Left lung (tissue), 10 donors: Measurements from ENCODE around the gene LRP5. TPM values are rescaled to one million over a fixed set of nuclear protein-coding genes. Genes with fewer than 3 reads are reported as not detected.

Experiments
- ATAC-seq: fragments of 200-7000 bp; cut with Tn5 transposase; one replicate; pipeline ENCODE4 v1.9.1; 2020; ENCODE audit warnings: moderate library complexity
- DNase-seq, 4 donors: peaks; one replicate each; pipeline ENCODE4 v3.0.0-alpha.2; 2013 to 2020
- H3K27ac ChIP-seq, 2 donors: fragments of 200-600 bp; sonication (generic) in 1 of 2; one replicate each; pipeline versions ENCODE4 v1.5.0 to v1.8.0; 2020 to 2021
- H3K27me3 ChIP-seq, 2 donors: fragments of 200-600 bp; sonication (generic) in 1 of 2; one replicate each; pipeline versions ENCODE4 v1.5.0 to v1.8.0; 2020 to 2021
- H3K36me3 ChIP-seq, 2 donors: fragments of 200-600 bp; sonication (generic) in 1 of 2; one replicate each; pipeline versions ENCODE4 v1.5.0 to v1.8.0; 2020 to 2021
- H3K4me1 ChIP-seq, 2 donors: fragments of 200-600 bp; one replicate each; pipeline ENCODE4 v1.8.0; 2021
- H3K4me3 ChIP-seq, 2 donors: fragments of 200-600 bp; sonication (generic) in 1 of 2; one replicate each; pipeline versions ENCODE4 v1.5.0 to v1.8.0; 2020 to 2021; ENCODE audit warnings: mild to moderate bottlenecking in 1 of 2
- H3K9me3 ChIP-seq, 2 donors: fragments of 200-600 bp; sonication (generic) in 1 of 2; one replicate each; pipeline versions ENCODE4 v1.5.0 to v1.8.0; 2020 to 2021
- intact Hi-C, 2 donors: fragments of 100-400 bp; cut with DNase I; formaldehyde crosslinking; loops; one replicate each; pipeline versions ENCODE4 v1.11.2 to v1.14.2; 2022
- polyA plus RNA-seq, 6 donors: library from polyadenylated mRNA; unstranded; fragments of 120-200 nt; gene quantifications; one replicate each; pipeline ENCODE4 v1.2.1, GENCODE V29; 2013; ENCODE audit not compliant: insufficient read length in 6 of 6
- total RNA-seq, 2 donors: library from RNA; stranded (reverse); fragmentation: NEBNext Ultra II Directional; extraction: Animal tissue kit (Norgen Biotek cat#: 25700); gene quantifications; one replicate each; pipeline ENCODE4 v1.2.1, GENCODE V29; 2021
- TF ChIP-seq, protein P1 (sequence below), 2 donors: fragments of 200-600 bp; sonication (generic) in 1 of 2; IDR thresholded peaks; one replicate each; pipeline versions ENCODE4 v1.5.0 to v1.8.0; 2021; ENCODE audit warnings: antibody characterized with exemption in 2 of 2
- donor health status: DM: no; HTN: yes; CAD: no.
- donor health status: DM: no; HTN: no; CAD: no.

LRP5 gene
- total and polyA plus RNA-seq, 8 donors: 48.9 to 71.9 (median 57.4) TPM

DNA sequence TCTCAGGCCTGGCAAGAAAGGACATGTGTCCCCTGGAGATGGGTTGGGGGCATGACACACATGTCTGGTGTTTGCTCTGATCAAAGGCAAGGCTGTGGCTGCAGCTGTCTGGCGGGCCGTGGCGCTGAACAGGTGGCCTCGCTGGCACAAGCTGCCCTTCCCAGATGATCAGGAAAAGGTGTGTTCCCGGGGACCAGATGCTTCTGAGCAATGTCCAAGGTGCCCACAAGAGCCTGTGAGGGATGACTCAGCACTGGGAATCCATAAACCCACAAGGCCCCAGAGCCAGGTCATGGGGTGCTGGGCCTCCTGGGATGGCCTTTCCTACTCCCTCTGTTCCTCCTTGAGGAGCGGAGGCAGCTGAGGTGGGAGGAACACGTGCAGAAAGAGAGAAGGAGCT lies 9.7 kb upstream of the LRP5 start:
- Histone ChIP-seq H3K4me3 (no peak overlapping the region), H3K27ac (no peak overlapping the region), H3K36me3 (no peaks in the 10 kb centered on the region), H3K4me1 (peaks cover 3 to 19% of the 10 kb centered on the region in 2 donors), H3K27me3 (no peaks in the 10 kb centered on the region), H3K9me3 (no peaks in the 10 kb centered on the region)
- intact Hi-C loops: no loop called here
- ATAC-seq: no peak
- TF ChIP-seq, protein P1, sequence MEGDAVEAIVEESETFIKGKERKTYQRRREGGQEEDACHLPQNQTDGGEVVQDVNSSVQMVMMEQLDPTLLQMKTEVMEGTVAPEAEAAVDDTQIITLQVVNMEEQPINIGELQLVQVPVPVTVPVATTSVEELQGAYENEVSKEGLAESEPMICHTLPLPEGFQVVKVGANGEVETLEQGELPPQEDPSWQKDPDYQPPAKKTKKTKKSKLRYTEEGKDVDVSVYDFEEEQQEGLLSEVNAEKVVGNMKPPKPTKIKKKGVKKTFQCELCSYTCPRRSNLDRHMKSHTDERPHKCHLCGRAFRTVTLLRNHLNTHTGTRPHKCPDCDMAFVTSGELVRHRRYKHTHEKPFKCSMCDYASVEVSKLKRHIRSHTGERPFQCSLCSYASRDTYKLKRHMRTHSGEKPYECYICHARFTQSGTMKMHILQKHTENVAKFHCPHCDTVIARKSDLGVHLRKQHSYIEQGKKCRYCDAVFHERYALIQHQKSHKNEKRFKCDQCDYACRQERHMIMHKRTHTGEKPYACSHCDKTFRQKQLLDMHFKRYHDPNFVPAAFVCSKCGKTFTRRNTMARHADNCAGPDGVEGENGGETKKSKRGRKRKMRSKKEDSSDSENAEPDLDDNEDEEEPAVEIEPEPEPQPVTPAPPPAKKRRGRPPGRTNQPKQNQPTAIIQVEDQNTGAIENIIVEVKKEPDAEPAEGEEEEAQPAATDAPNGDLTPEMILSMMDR (IDR thresholded peaks at IDR 0.05): no peak
- no peak for DNase-seq

DNA sequence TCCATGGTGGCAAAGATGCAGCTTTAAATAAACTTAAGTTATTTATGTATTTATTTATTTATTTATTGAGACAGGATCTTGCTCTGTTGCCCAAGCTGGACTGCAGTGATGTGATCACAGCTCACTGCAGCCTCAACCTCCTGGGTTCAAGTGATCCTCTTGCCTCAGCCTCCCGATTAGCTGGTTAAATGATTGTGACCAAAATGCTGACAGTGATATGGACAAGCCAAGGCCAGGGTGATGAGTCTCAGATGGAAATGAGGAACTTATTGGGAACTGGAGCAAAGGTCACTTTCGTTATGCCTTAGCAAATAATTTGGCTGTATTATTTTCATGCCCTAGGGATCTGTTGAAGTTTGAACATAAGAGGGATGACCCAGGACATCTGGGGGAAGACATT lies 9.3 kb upstream of the LRP5 start:
- DNase-seq: no peak
- peak; percentile 27 for ATAC-seq
- peaks cover 0 to 15% of the 10 kb centered on the region in 2 donors for H3K4me1 ChIP-seq
- H3K9me3 ChIP-seq: no peaks in the 10 kb centered on the region
- no peaks in the 10 kb centered on the region for H3K36me3 ChIP-seq
- H3K27me3 ChIP-seq: no peaks in the 10 kb centered on the region
- TF ChIP-seq, protein P1 (IDR thresholded peaks at IDR 0.05): no peak
- H3K27ac ChIP-seq: no peak overlapping the region
- intact Hi-C loops: no loop called here
- no peak overlapping the region for H3K4me3 ChIP-seq

DNA sequence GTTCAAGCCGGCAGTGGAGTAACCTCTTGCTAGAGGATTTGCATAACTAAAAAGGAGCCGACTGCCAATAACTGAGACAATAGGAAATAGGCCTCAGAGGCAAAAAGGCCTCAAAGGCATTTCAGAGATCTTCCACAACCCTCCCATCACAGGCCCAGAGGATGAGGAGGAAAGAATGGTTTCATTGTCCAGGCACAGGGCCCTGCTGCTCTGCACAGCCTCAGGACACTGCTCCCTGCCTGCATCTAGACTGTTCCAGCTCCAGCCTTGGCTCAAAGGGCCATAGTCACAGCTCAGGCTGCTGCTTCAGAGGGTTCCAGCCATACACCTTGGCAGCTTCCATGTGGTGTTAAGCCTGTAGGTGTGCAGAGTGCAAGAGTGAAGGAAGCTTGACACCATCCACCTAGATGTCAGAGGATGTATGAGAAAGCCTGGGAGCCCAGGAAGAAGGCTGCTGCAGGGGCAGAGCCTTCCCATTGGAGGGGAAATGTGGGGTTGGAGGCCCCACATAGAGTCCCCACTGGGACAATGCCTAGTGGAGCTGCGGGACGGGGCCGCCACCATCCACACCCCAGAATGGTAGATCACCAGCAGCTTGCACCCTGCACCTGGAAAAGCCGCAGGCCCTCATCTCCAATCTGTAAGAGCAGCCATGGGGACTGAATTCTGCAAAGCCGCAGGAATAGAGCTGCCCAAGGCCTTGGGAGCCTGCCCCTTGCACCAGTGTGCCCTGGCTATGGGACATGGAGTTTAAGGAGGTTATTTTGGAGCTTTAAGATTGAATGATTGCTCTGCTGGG lies 8.2 kb upstream of the LRP5 start:
- intact Hi-C loops: no loop called here
- ATAC-seq: no peak
- TF ChIP-seq, protein P1 (IDR thresholded peaks at IDR 0.05): no peak
- Histone ChIP-seq H3K27ac (no peak overlapping the region), H3K36me3 (no peaks in the 10 kb centered on the region), H3K27me3 (no peaks in the 10 kb centered on the region), H3K4me3 (no peak overlapping the region), H3K4me1 (peaks cover 0 to 9% of the 10 kb centered on the region in 2 donors), H3K9me3 (no peaks in the 10 kb centered on the region)
- no peak for DNase-seq

DNA sequence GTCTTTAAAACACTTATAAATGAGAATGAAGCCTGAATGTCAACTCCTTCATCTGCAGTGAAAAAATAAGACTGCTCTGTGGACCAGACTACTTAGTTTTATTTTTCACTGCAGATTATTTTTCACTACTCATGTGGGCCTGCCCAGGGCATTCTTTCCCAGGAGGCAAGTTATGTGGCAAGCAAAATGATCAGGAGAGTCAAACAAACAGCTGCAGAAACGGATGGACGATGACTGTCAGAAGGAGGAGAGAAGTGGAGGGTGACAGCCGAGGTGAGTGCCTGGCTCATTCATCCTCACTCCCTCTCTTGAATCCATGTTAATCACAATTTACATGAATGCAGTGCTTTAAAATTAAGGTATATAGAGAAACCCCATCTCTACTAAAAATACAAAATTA lies 5.8 kb upstream of the LRP5 start:
- Histone ChIP-seq H3K36me3 (no peaks in the 10 kb centered on the region), H3K27ac (no peak overlapping the region), H3K4me1 (peaks cover 0 to 9% of the 10 kb centered on the region in 2 donors), H3K4me3 (no peak overlapping the region), H3K9me3 (no peaks in the 10 kb centered on the region), H3K27me3 (peaks cover 0 to 7% of the 10 kb centered on the region in 2 donors)
- TF ChIP-seq, protein P1 (IDR thresholded peaks at IDR 0.05): no peak
- no peak for DNase-seq
- no peak for ATAC-seq
- intact Hi-C loops: no loop called here

DNA sequence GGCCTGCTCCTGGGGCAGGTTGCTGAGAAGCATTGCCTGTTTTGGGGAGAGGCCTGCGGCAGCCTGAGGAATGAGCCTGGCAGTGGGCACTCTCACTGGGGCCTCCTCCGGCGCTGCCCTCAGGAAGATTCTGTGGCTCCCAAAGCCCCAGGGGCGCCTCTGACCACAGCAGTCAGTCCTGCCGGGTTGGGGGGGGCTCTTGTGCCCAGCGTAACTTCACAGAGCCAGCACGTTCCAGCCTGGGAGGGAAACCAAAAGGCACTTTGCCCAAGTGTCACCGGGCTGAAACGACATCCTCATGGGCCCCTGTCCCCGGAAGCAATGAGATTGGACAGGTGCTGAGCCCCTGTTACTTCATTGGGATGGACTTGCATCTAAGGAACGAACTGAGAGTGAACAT lies 4.3 kb upstream of the LRP5 start:
- Histone ChIP-seq H3K4me1 (peaks cover 0 to 13% of the 10 kb centered on the region in 2 donors), H3K27ac (no peak overlapping the region), H3K36me3 (no peaks in the 10 kb centered on the region), H3K9me3 (no peaks in the 10 kb centered on the region), H3K27me3 (peaks cover 0 to 17% of the 10 kb centered on the region in 2 donors), H3K4me3 (no peak overlapping the region)
- intact Hi-C loops: no loop called here
- TF ChIP-seq, protein P1 (IDR thresholded peaks at IDR 0.05): no peak
- ATAC-seq (no peak), DNase-seq (no peak)
